Naive thymus-derived CD8-positive, alpha-beta T cell (primary cell): Measurements from ENCODE around the gene BCL2. TPM values are rescaled to one million over a fixed set of nuclear protein-coding genes. Genes with fewer than 3 reads are reported as not detected.

Experiments
- ATAC-seq, 2 donors: fragments of 150-1000 bp; cut with Tn5 transposase in 1 of 2; sonication (Bioruptor Pico), chemical (Tn5 transposase) in 1 of 2; 1 replicate in 1 of 2; 2 replicates in 1 of 2; pipeline ENCODE4 v1.10.0; 2021; ENCODE audit warnings: mild to moderate bottlenecking in 2 of 2, moderate library complexity in 2 of 2
- POLR2A ChIA-PET: fragments of 350-600 bp; sonication (Branson Sonifier 250); formaldehyde crosslinking; loops from one replicate; lab custom pipeline; 2021; ENCODE audit warnings: antibody characterized with exemption; lab: Charles Lee
- DNase-seq, 10 donors: peaks; one replicate each; pipeline versions ENCODE4 v3.0.0 to v3.0.0-alpha.2; 2020 to 2022
- H3K27ac Mint-ChIP-seq, 10 donors: one replicate each; pipeline ENCODE4 v1.8.0; 2020 to 2022; ENCODE audit warnings: mild to moderate bottlenecking in 10 of 10, mixed read lengths in 10 of 10, moderate library complexity in 4 of 10, inconsistent platforms in 1 of 10
- H3K27me3 Mint-ChIP-seq, 5 donors: one replicate each; pipeline ENCODE4 v1.8.0; 2021 to 2022; ENCODE audit warnings: mixed read lengths in 5 of 5
- H3K36me3 Mint-ChIP-seq, 3 donors: one replicate each; pipeline ENCODE4 v1.8.0; 2020 to 2022; ENCODE audit warnings: mixed read lengths in 3 of 3, mild to moderate bottlenecking in 2 of 3, inconsistent platforms in 1 of 3
- H3K4me1 Mint-ChIP-seq, 4 donors: one replicate each; pipeline ENCODE4 v1.8.0; 2021 to 2022; ENCODE audit warnings: mixed read lengths in 4 of 4
- H3K4me3 Mint-ChIP-seq, 10 donors: one replicate each; pipeline ENCODE4 v1.8.0; 2020 to 2022; ENCODE audit warnings: mild to moderate bottlenecking in 10 of 10, mixed read lengths in 10 of 10, moderate library complexity in 6 of 10, inconsistent platforms in 1 of 10
- H3K9me3 Mint-ChIP-seq, 9 donors: one replicate each; pipeline ENCODE4 v1.8.0; 2020 to 2022; ENCODE audit warnings: mixed read lengths in 9 of 9, mild to moderate bottlenecking in 3 of 9, inconsistent platforms in 1 of 9, moderate library complexity in 1 of 9
- polyA plus RNA-seq, 3 donors: library from polyadenylated mRNA; unstranded; fragments of 300-500 nt; fragmentation: Illumina TruSeq; gene quantifications; one replicate each; pipeline ENCODE4 v1.2.3, GENCODE V29; 2021
- total RNA-seq, 8 experiments: library from RNA in 2 of 8; stranded (reverse) in 2 of 8; gene quantifications; one replicate each; pipeline ENCODE4 v1.2.3 and lab custom pipeline; 2021 to 2026

Gene BCL2
- total and polyA plus RNA-seq, 5 experiments from 2014 or later: 24.3 to 40.2 (median 32.9) TPM

GRCh38 chr18:63181706-63182309 is 137.8 kb downstream of the BCL2 start:
- H3K9me3 Mint-ChIP-seq: no peaks in the 10 kb centered on the region
- H3K27me3 Mint-ChIP-seq: no peaks in the 10 kb centered on the region
- ATAC-seq: no peak
- DNase-seq: no peak
- peak overlapping the region in 8 of 10 donors; percentile 16 to 88 (median 64) for H3K27ac Mint-ChIP-seq
- H3K4me3 Mint-ChIP-seq: peak overlapping the region in 2 of 10 donors; percentile 26 to 59
- H3K4me1 Mint-ChIP-seq: peaks cover 37 to 90% (median 69%) of the 10 kb centered on the region in 4 donors
- peaks cover 3 to 26% (median 5%) of the 10 kb centered on the region in 3 donors for H3K36me3 Mint-ChIP-seq
- POLR2A ChIA-PET: interaction anchor here (1.0 to 1.5 kb wide), 3 partner anchors 10 to 137 kb away, joined by 3 read pairs; partner anchors contain the start of gene BCL2

GRCh38 chr18:63180971-63181376 is 138.6 kb downstream of the BCL2 start:
- POLR2A ChIA-PET: no interaction called here
- H3K27ac Mint-ChIP-seq: peak overlapping the region in 4 of 10 donors; percentile 27 to 68 (median 46)

GRCh38 chr18:63180321-63180720 is 139.2 kb downstream of the BCL2 start:
- no peak for ATAC-seq
- peaks cover 3 to 35% (median 5%) of the 10 kb centered on the region in 3 donors for H3K36me3 Mint-ChIP-seq
- peak overlapping the region in 3 of 10 donors; percentile 10 to 68 (median 45) for H3K27ac Mint-ChIP-seq
- no peak overlapping the region for H3K4me3 Mint-ChIP-seq
- no peaks in the 10 kb centered on the region for H3K9me3 Mint-ChIP-seq
- DNase-seq: no peak
- peaks cover 47 to 87% (median 70%) of the 10 kb centered on the region in 4 donors for H3K4me1 Mint-ChIP-seq
- H3K27me3 Mint-ChIP-seq: no peaks in the 10 kb centered on the region
- POLR2A ChIA-PET: interaction anchor here (0.9 kb wide), 1 partner anchor 9 kb away, joined by 3 read pairs; no protein-coding TSS in a partner anchor

More at GRCh38 chr18:63180971-63181376, 138.6 kb downstream of the BCL2 start:
- Mint-ChIP-seq H3K4me3 (no peak overlapping the region), H3K4me1 (peaks cover 40 to 87% (median 66%) of the 10 kb centered on the region in 4 donors), H3K9me3 (no peaks in the 10 kb centered on the region), H3K27me3 (no peaks in the 10 kb centered on the region), H3K36me3 (peaks cover 3 to 31% (median 5%) of the 10 kb centered on the region in 3 donors)
- ATAC-seq (no peak), DNase-seq (no peak)

GRCh38 chr18:63179422-63179821 is 140.1 kb downstream of the BCL2 start:
- H3K36me3 Mint-ChIP-seq: peaks cover 2 to 31% (median 3%) of the 10 kb centered on the region in 3 donors
- DNase-seq (no peak), ATAC-seq (no peak)
- POLR2A ChIA-PET: interaction anchor here (0.9 kb wide), 1 partner anchor 8 kb away, joined by 3 read pairs; no protein-coding TSS in a partner anchor
- no peaks in the 10 kb centered on the region for H3K27me3 Mint-ChIP-seq
- no peaks in the 10 kb centered on the region for H3K9me3 Mint-ChIP-seq
- H3K27ac Mint-ChIP-seq: peak overlapping the region in 5 of 10 donors; percentile 36 to 78 (median 64)
- H3K4me3 Mint-ChIP-seq: no peak overlapping the region
- H3K4me1 Mint-ChIP-seq: peaks cover 46 to 84% (median 68%) of the 10 kb centered on the region in 4 donors

GRCh38 chr18:63178971-63179370 is 140.6 kb downstream of the BCL2 start:
- POLR2A ChIA-PET: no interaction called here
- H3K36me3 Mint-ChIP-seq: peaks cover 2 to 31% (median 3%) of the 10 kb centered on the region in 3 donors
- no peaks in the 10 kb centered on the region for H3K27me3 Mint-ChIP-seq

GRCh38 chr18:63177919-63178821 is 141.4 kb downstream of the BCL2 start:
- POLR2A ChIA-PET: interaction anchor here (0.9 to 1.0 kb wide), 2 partner anchors 20 to 30 kb away, joined by 3 read pairs; no protein-coding TSS in a partner anchor
- peaks cover 2 to 31% (median 3%) of the 10 kb centered on the region in 3 donors for H3K36me3 Mint-ChIP-seq
- ATAC-seq (no peak), DNase-seq (no peak)
- H3K27ac Mint-ChIP-seq: peak overlapping the region in 6 of 10 donors; percentile 11 to 85 (median 58)
- peaks cover 42 to 82% (median 63%) of the 10 kb centered on the region in 4 donors for H3K4me1 Mint-ChIP-seq
- H3K4me3 Mint-ChIP-seq: peak overlapping the region in 1 of 10 donors; percentile 18
- no peaks in the 10 kb centered on the region for H3K27me3 Mint-ChIP-seq
- H3K9me3 Mint-ChIP-seq: no peaks in the 10 kb centered on the region

More at GRCh38 chr18:63178971-63179370, 140.6 kb downstream of the BCL2 start:
- Mint-ChIP-seq H3K27ac (peak overlapping the region in 3 of 10 donors; percentile 48 to 64 (median 48)), H3K4me3 (no peak overlapping the region), H3K9me3 (no peaks in the 10 kb centered on the region), H3K4me1 (peaks cover 47 to 84% (median 67%) of the 10 kb centered on the region in 4 donors)
- DNase-seq (no peak), ATAC-seq (no peak)

- Mint-ChIP-seq H3K27ac (peak overlapping the region in 2 of 10 donors; percentile 15 to 75), H3K4me3 (no peak overlapping the region), H3K9me3 (no peaks in the 10 kb centered on the region), H3K36me3 (peaks cover 2 to 32% (median 3%) of the 10 kb centered on the region in 3 donors), H3K4me1 (peaks cover 37 to 74% (median 56%) of the 10 kb centered on the region in 4 donors), H3K27me3 (no peaks in the 10 kb centered on the region)
- POLR2A ChIA-PET: interaction anchor here (0.6 to 1.0 kb wide), 4 partner anchors 19 to 142 kb away, joined by 3 read pairs; partner anchors contain the start of gene BCL2
- DNase-seq: no peak
- no peak for ATAC-seq
These were observed 142.3 kb downstream of the BCL2 start for GRCh38 chr18:63177259-63177658.

GRCh38 chr18:63175264-63175663 is 144.3 kb downstream of the BCL2 start:
- Mint-ChIP-seq H3K27me3 (no peaks in the 10 kb centered on the region), H3K27ac (peak overlapping the region; percentile 23 to 86 (median 58)), H3K4me1 (peaks cover 40 to 66% (median 54%) of the 10 kb centered on the region in 4 donors), H3K9me3 (no peaks in the 10 kb centered on the region), H3K36me3 (peaks cover 2 to 35% (median 3%) of the 10 kb centered on the region in 3 donors), H3K4me3 (peak overlapping the region in 1 of 10 donors; percentile 15)
- ATAC-seq (peak in 1 of 2 donors; percentile 49), DNase-seq (no peak)
- POLR2A ChIA-PET: interaction anchor here (0.8 to 1.4 kb wide), 3 partner anchors 8 to 100 kb away, joined by 3 to 5 read pairs (median 4); no protein-coding TSS in a partner anchor

- no peak for DNase-seq
- Mint-ChIP-seq H3K36me3 (peaks cover 0 to 28% (median 2%) of the 10 kb centered on the region in 3 donors), H3K27ac (peak overlapping the region in 6 of 10 donors; percentile 6 to 88 (median 65)), H3K4me3 (no peak overlapping the region), H3K4me1 (peaks cover 35 to 64% (median 45%) of the 10 kb centered on the region in 4 donors), H3K27me3 (no peaks in the 10 kb centered on the region), H3K9me3 (no peaks in the 10 kb centered on the region)
- POLR2A ChIA-PET: no interaction called here
- no peak for ATAC-seq
These were observed 145.6 kb downstream of the BCL2 start for GRCh38 chr18:63173983-63174382.

- H3K36me3 Mint-ChIP-seq: peaks cover 0 to 21% (median 11%) of the 10 kb centered on the region in 3 donors
- ATAC-seq (no peak), DNase-seq (no peak)
- peak overlapping the region in 6 of 10 donors; percentile 12 to 79 (median 24) for H3K27ac Mint-ChIP-seq
- peaks cover 34 to 62% (median 56%) of the 10 kb centered on the region in 4 donors for H3K4me1 Mint-ChIP-seq
- H3K4me3 Mint-ChIP-seq: no peak overlapping the region
- POLR2A ChIA-PET: interaction anchor here (0.8 to 1.0 kb wide), 2 partner anchors 9 to 41 kb away, joined by 3 read pairs; no protein-coding TSS in a partner anchor
- no peaks in the 10 kb centered on the region for H3K9me3 Mint-ChIP-seq
- H3K27me3 Mint-ChIP-seq: no peaks in the 10 kb centered on the region
These were observed 149.7 kb downstream of the BCL2 start for GRCh38 chr18:63169853-63170252.

GRCh38 chr18:63168287-63168686 is 151.3 kb downstream of the BCL2 start:
- no peaks in the 10 kb centered on the region for H3K27me3 Mint-ChIP-seq
- ATAC-seq (no peak), DNase-seq (no peak)
- H3K36me3 Mint-ChIP-seq: peaks cover 0 to 21% (median 11%) of the 10 kb centered on the region in 3 donors
- POLR2A ChIA-PET: interaction anchor here (0.7 kb wide), 1 partner anchor 10 kb away, joined by 3 read pairs; no protein-coding TSS in a partner anchor
- peaks cover 36 to 69% (median 58%) of the 10 kb centered on the region in 4 donors for H3K4me1 Mint-ChIP-seq
- H3K9me3 Mint-ChIP-seq: no peaks in the 10 kb centered on the region
- no peak overlapping the region for H3K4me3 Mint-ChIP-seq
- peak overlapping the region in 9 of 10 donors; percentile 2 to 86 (median 72) for H3K27ac Mint-ChIP-seq
